K562 (cell line): Measurements from ENCODE around the gene MYO1F. TPM values are rescaled to one million over a fixed set of nuclear protein-coding genes. Genes with fewer than 3 reads are reported as not detected.

Experiments used
- CHCHD3 ChIP-seq: fragments of 250-450 bp; sonication (Bioruptor Pico); IDR thresholded peaks from 2 replicates; pipeline ENCODE4 v2.1.2; 2022; ENCODE audit warnings: mild to moderate bottlenecking
- HIVEP1 ChIP-seq: fragments of 250-450 bp; sonication (Bioruptor Pico); IDR thresholded peaks from 2 replicates; pipeline ENCODE4 v1.4.0; 2020; ENCODE audit warnings: mild to moderate bottlenecking
- MED1 ChIP-seq: sonication (generic); formaldehyde crosslinking; IDR thresholded peaks from 2 replicates; pipeline ENCODE4 v1.8.1; 2023; ENCODE audit warnings: missing genetic modification reagents, borderline replicate concordance
- MLX ChIP-seq, 2 experiments: fragments of 450-650 bp in 1 of 2; sonication (generic) in 1 of 2; formaldehyde crosslinking; conservative IDR thresholded peaks; 2 replicates each; pipeline versions ENCODE4 v1.4.0 to v1.8.1; 2020 to 2022; ENCODE audit warnings: mild to moderate bottlenecking in 1 of 2, missing genetic modification reagents in 1 of 2
- PCBP2 ChIP-seq: fragments of 200-400 bp; formaldehyde crosslinking; IDR thresholded peaks from 2 replicates; pipeline ENCODE4 v1.6.1; 2018; ENCODE audit warnings: low read length, low read depth, mild to moderate bottlenecking, moderate library complexity; ENCODE audit not compliant: poor library complexity, severe bottlenecking
- TSC22D4 ChIP-seq: fragments of 450-650 bp; IDR thresholded peaks from 2 replicates; pipeline ENCODE4 v1.6.1; 2016; ENCODE audit warnings: missing genetic modification characterization, missing biosample characterization, control low read depth
- ZNF224 ChIP-seq: sonication (generic); formaldehyde crosslinking; IDR thresholded peaks from 2 replicates; pipeline ENCODE4 v1.8.0; 2022; ENCODE audit warnings: mild to moderate bottlenecking, missing genetic modification reagents
- ZNF398 ChIP-seq: fragments of 250-450 bp; sonication (Bioruptor Pico); IDR thresholded peaks from 2 replicates; pipeline ENCODE4 v1.8.0; 2021; ENCODE audit warnings: moderate library complexity, mild to moderate bottlenecking, inconsistent platforms
- polyA plus RNA-seq, 8 experiments: library from polyadenylated mRNA; depleted of rRNA in 4 of 8; stranded (reverse) in 5 of 8; unstranded in 3 of 8; fragments of >200 nt; fragmentation: Nextera tagmentation in 2 of 8; fragmentation: Illumina TruSeq in 1 of 8; extraction: Ambion mirVana in 2 of 8; extraction: Trizol in 1 of 8; gene quantifications; 2 replicates each; pipeline versions ENCODE4 v1.2.1 to v1.2.3, GENCODE V29; 2011 to 2014; ENCODE audit warnings: inconsistent platforms in 1 of 8, missing spikeins in 1 of 8
- total RNA-seq, 7 experiments: library from RNA; depleted of rRNA in 6 of 7; stranded (reverse); fragments of >200 nt in 6 of 7; fragmentation: Illumina TruSeq in 2 of 7; extraction: Trizol in 2 of 7; gene quantifications; 2 replicates each; pipeline versions ENCODE4 v1.2.1 to v1.2.3, GENCODE V29; 2011 to 2021; ENCODE audit warnings: low replicate concordance in 1 of 7
- TF ChIP-seq, protein P1 (sequence below): fragments of 450-650 bp; IDR thresholded peaks from 2 replicates; pipeline ENCODE4 v1.7.0; 2016; ENCODE audit warnings: borderline replicate concordance
- TF ChIP-seq, protein P2 (sequence below): sonication (generic); formaldehyde crosslinking; IDR thresholded peaks from 2 replicates; pipeline ENCODE4 v1.8.1; 2023; ENCODE audit warnings: mild to moderate bottlenecking, missing genetic modification reagents

The MYO1F gene
- total and polyA plus RNA-seq, 9 of the 15 experiments (the other 6 are each of a cell fraction or from before 2014, with no cell fraction given): 0.78 to 9.4 (median 4.3) TPM

DNA sequence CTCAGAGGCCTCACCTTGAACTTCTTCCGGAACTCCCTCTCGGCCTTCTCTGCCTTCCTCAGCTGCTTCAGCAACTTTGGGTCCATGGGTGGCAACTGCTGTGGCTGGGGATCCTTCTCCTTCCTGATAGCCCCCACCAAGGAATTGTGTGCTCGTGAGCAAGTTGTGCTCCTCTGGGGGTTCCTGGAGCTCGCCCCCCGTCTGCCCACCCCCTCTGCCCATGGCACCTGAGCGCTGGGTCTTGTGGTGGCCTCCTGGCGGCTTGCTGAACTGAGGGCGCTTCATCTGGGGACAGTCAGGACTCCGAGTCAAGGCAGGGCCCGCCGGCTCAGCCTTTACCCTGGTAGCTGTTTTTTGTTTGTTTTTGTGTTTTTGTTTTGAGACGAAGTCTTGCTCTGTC lies 86.4 kb downstream of the MYO1F start (continued):
- TF ChIP-seq MLX (CRISPR knock-in tag; conservative IDR thresholded peaks at IDR 0.05) (no peak), HIVEP1 (CRISPR knock-in tag) (no peak), ZNF224 (no peak), PCBP2 (no peak), TSC22D4 (no peak), ZNF398 (no peak), CHCHD3 (CRISPR knock-in tag) (no peak), MED1 (CRISPR knock-in tag) (no peak)
- TF ChIP-seq, protein P1, sequence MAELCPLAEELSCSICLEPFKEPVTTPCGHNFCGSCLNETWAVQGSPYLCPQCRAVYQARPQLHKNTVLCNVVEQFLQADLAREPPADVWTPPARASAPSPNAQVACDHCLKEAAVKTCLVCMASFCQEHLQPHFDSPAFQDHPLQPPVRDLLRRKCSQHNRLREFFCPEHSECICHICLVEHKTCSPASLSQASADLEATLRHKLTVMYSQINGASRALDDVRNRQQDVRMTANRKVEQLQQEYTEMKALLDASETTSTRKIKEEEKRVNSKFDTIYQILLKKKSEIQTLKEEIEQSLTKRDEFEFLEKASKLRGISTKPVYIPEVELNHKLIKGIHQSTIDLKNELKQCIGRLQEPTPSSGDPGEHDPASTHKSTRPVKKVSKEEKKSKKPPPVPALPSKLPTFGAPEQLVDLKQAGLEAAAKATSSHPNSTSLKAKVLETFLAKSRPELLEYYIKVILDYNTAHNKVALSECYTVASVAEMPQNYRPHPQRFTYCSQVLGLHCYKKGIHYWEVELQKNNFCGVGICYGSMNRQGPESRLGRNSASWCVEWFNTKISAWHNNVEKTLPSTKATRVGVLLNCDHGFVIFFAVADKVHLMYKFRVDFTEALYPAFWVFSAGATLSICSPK: no peak
- TF ChIP-seq, protein P2, sequence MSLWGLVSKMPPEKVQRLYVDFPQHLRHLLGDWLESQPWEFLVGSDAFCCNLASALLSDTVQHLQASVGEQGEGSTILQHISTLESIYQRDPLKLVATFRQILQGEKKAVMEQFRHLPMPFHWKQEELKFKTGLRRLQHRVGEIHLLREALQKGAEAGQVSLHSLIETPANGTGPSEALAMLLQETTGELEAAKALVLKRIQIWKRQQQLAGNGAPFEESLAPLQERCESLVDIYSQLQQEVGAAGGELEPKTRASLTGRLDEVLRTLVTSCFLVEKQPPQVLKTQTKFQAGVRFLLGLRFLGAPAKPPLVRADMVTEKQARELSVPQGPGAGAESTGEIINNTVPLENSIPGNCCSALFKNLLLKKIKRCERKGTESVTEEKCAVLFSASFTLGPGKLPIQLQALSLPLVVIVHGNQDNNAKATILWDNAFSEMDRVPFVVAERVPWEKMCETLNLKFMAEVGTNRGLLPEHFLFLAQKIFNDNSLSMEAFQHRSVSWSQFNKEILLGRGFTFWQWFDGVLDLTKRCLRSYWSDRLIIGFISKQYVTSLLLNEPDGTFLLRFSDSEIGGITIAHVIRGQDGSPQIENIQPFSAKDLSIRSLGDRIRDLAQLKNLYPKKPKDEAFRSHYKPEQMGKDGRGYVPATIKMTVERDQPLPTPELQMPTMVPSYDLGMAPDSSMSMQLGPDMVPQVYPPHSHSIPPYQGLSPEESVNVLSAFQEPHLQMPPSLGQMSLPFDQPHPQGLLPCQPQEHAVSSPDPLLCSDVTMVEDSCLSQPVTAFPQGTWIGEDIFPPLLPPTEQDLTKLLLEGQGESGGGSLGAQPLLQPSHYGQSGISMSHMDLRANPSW (CRISPR knock-in tag): no peak
